ENCODE results near the gene HECTD1.
"Not testable (repeated sequence)": the region's sequence is repeated elsewhere in the genome, so short reads cannot be mapped to it uniquely, and the experiment has no call there.

DNA sequence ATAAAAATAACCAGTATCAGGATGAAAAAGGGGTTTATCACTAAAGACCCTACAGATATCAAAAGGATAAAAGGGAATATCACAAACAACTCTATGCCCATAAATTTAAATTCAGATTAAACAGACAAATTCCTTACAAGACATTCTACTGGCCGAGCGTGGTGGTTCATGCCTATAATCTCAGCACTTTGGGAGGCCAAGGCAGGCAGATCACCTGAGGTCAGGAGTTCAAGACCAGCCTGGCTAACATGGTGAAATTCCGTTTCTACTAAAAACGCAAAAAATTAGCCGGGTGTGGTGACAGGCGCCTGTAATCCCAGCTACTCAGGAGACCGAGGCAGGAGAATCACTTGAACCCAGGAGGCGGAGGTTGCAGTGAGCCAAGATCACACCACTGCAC is 15.0 kb downstream of the HECTD1 start:
- TF ChIP-seq POLR2AphosphoS5 (IDR thresholded peaks at IDR 0.05; ENCODE audit: low read depth, low read length); SIN3A (IDR thresholded peaks at IDR 0.05; ENCODE audit: borderline replicate concordance, insufficient read depth, low read depth, low read length); TCF7L2 (IDR thresholded peaks at IDR 0.05; ENCODE audit: low read depth, low read length): not testable (repeated sequence)
- TF ChIP-seq, protein P1, sequence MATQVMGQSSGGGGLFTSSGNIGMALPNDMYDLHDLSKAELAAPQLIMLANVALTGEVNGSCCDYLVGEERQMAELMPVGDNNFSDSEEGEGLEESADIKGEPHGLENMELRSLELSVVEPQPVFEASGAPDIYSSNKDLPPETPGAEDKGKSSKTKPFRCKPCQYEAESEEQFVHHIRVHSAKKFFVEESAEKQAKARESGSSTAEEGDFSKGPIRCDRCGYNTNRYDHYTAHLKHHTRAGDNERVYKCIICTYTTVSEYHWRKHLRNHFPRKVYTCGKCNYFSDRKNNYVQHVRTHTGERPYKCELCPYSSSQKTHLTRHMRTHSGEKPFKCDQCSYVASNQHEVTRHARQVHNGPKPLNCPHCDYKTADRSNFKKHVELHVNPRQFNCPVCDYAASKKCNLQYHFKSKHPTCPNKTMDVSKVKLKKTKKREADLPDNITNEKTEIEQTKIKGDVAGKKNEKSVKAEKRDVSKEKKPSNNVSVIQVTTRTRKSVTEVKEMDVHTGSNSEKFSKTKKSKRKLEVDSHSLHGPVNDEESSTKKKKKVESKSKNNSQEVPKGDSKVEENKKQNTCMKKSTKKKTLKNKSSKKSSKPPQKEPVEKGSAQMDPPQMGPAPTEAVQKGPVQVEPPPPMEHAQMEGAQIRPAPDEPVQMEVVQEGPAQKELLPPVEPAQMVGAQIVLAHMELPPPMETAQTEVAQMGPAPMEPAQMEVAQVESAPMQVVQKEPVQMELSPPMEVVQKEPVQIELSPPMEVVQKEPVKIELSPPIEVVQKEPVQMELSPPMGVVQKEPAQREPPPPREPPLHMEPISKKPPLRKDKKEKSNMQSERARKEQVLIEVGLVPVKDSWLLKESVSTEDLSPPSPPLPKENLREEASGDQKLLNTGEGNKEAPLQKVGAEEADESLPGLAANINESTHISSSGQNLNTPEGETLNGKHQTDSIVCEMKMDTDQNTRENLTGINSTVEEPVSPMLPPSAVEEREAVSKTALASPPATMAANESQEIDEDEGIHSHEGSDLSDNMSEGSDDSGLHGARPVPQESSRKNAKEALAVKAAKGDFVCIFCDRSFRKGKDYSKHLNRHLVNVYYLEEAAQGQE (IDR thresholded peaks at IDR 0.05; ENCODE audit: insufficient read depth in 1 of 2, low read depth in 2 of 2, low read length in 1 of 2) = not testable (repeated sequence)
- TF ChIP-seq, protein P2, sequence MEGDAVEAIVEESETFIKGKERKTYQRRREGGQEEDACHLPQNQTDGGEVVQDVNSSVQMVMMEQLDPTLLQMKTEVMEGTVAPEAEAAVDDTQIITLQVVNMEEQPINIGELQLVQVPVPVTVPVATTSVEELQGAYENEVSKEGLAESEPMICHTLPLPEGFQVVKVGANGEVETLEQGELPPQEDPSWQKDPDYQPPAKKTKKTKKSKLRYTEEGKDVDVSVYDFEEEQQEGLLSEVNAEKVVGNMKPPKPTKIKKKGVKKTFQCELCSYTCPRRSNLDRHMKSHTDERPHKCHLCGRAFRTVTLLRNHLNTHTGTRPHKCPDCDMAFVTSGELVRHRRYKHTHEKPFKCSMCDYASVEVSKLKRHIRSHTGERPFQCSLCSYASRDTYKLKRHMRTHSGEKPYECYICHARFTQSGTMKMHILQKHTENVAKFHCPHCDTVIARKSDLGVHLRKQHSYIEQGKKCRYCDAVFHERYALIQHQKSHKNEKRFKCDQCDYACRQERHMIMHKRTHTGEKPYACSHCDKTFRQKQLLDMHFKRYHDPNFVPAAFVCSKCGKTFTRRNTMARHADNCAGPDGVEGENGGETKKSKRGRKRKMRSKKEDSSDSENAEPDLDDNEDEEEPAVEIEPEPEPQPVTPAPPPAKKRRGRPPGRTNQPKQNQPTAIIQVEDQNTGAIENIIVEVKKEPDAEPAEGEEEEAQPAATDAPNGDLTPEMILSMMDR (IDR thresholded peaks at IDR 0.05) = not testable (repeated sequence)

Data from Panc1 (cell line).